ENCODE results near the gene FUT6.

Gene FUT6

GRCh38 chr19:5838353-5839064 lies 993 bp downstream of the FUT6 start:
- no peak for TF ChIP-seq CTCF (IDR thresholded peaks at IDR 0.05)
- no peak overlapping the region for H3K4me3 ChIP-seq
- H3K27ac ChIP-seq: no peak overlapping the region
- DNase-seq (ENCODE audit: low spot score): no peak

- TF ChIP-seq CTCF (IDR thresholded peaks at IDR 0.05): no peak
- H3K4me3 ChIP-seq: no peak overlapping the region
- H3K27ac ChIP-seq: no peak overlapping the region
- DNase-seq (ENCODE audit: low spot score): no peak
Measured at GRCh38 chr19:5837761-5838352, 1.6 kb downstream of the FUT6 start.

GRCh38 chr19:5832527-5833216 lies 6.8 kb downstream of the FUT6 start:
- no peak overlapping the region for H3K27ac ChIP-seq
- DNase-seq (ENCODE audit: low spot score): no peak
- H3K4me3 ChIP-seq: no peak overlapping the region
- TF ChIP-seq CTCF (IDR thresholded peaks at IDR 0.05): no peak

GRCh38 chr19:5832061-5832460 lies 7.4 kb downstream of the FUT6 start:
- DNase-seq (ENCODE audit: low spot score): no peak

GRCh38 chr19:5831159-5831558 lies 8.3 kb downstream of the FUT6 start:
- no peak for DNase-seq (ENCODE audit: low spot score)
- no peak for TF ChIP-seq CTCF (IDR thresholded peaks at IDR 0.05)
- H3K4me3 ChIP-seq: no peak overlapping the region
- no peak overlapping the region for H3K27ac ChIP-seq

More at GRCh38 chr19:5832061-5832460, 7.4 kb downstream of the FUT6 start:
- Histone ChIP-seq H3K27ac (no peak overlapping the region), H3K4me3 (no peak overlapping the region)
- no peak for TF ChIP-seq CTCF (IDR thresholded peaks at IDR 0.05)

- Histone ChIP-seq H3K4me3 (peak overlapping the region; percentile 75), H3K27ac (no peak overlapping the region)
- no peak for TF ChIP-seq CTCF (IDR thresholded peaks at IDR 0.05)
- DNase-seq (ENCODE audit: low spot score): peak; percentile 71
Measured at GRCh38 chr19:5829567-5830310, 9.8 kb downstream of the FUT6 start.

Measured in coronary artery (tissue), 2 donors.